Fibroblast of lung (primary cell): ENCODE results near the gene LAP3. TPM values are rescaled to one million over a fixed set of nuclear protein-coding genes. Genes with fewer than 3 reads are reported as not detected.

Experiments
- DNase-seq, 2 donors: peaks; one replicate each; pipeline versions ENCODE4 v3.0.0 to v3.0.0-alpha.2; 2010; ENCODE audit warnings: low read depth in 2 of 2
- H2AFZ ChIP-seq: 2 replicates; pipeline ENCODE4 v1.5.1; 2012; ENCODE audit warnings: low read length, control low read depth, inconsistent platforms
- H3K27ac ChIP-seq: 2 replicates; pipeline ENCODE4 v1.5.1; 2011; ENCODE audit warnings: low read length, control low read depth; ENCODE audit not compliant: insufficient read depth
- H3K27me3 ChIP-seq: 2 replicates; pipeline ENCODE4 v1.5.1; 2011; ENCODE audit warnings: mild to moderate bottlenecking, low read length; ENCODE audit not compliant: control insufficient read depth, insufficient read depth
- H3K36me3 ChIP-seq: 2 replicates; pipeline ENCODE4 v1.5.1; 2011; ENCODE audit warnings: low read length; ENCODE audit not compliant: control insufficient read depth, insufficient read depth
- H3K4me1 ChIP-seq: 2 replicates; pipeline ENCODE4 v1.5.1; 2011; ENCODE audit warnings: low read length; ENCODE audit not compliant: control insufficient read depth, insufficient read depth; ENCODE audit errors: extremely low read depth
- H3K4me2 ChIP-seq: 2 replicates; pipeline ENCODE4 v1.5.1; 2011; ENCODE audit warnings: low read length, control low read depth; ENCODE audit not compliant: insufficient read depth; ENCODE audit errors: extremely low read depth
- H3K4me3 ChIP-seq, 4 experiments: fragments of 200-600 bp in 1 of 4; sonication (generic) in 1 of 4; replicated peaks in 1 of 4; 2 replicates each; pipeline ENCODE4 v1.5.1; 2011 to 2016; ENCODE audit warnings: low read length in 4 of 4, low read depth in 3 of 4, mild to moderate bottlenecking in 3 of 4, control low read depth in 2 of 4, inconsistent platforms in 1 of 4, mixed read lengths in 1 of 4; ENCODE audit not compliant: insufficient read depth in 1 of 4; ENCODE audit errors: control extremely low read depth in 1 of 4
- H3K79me2 ChIP-seq: 2 replicates; pipeline ENCODE4 v1.5.1; 2012; ENCODE audit warnings: mild to moderate bottlenecking, low read length, inconsistent platforms; ENCODE audit not compliant: control insufficient read depth, insufficient read depth
- H3K9ac ChIP-seq: 2 replicates; pipeline ENCODE4 v1.5.1; 2011; ENCODE audit warnings: mild to moderate bottlenecking, low read length, control low read depth; ENCODE audit not compliant: insufficient read depth
- H3K9me3 ChIP-seq: 2 replicates; pipeline ENCODE4 v1.5.1; 2012; ENCODE audit warnings: low read depth, low read length; ENCODE audit not compliant: control insufficient read depth, insufficient read depth
- H4K20me1 ChIP-seq: 2 replicates; pipeline ENCODE4 v1.5.1; 2011; ENCODE audit warnings: low read length; ENCODE audit not compliant: control insufficient read depth, insufficient read depth; ENCODE audit errors: extremely low read depth
- CTCF ChIP-seq, 2 donors: IDR thresholded peaks in 1 of 2; conservative IDR thresholded peaks in 1 of 2; 1 replicate in 1 of 2; 2 replicates in 1 of 2; pipeline ENCODE4 v1.5.1; 2011 to 2012; ENCODE audit warnings: low read length in 2 of 2, control low read depth in 1 of 2, inconsistent platforms in 1 of 2, low read depth in 1 of 2, mild to moderate bottlenecking in 1 of 2
- EZH2 ChIP-seq: IDR thresholded peaks from 2 replicates; pipeline ENCODE4 v1.5.1; 2012; ENCODE audit warnings: low read length, control low read depth, mild to moderate bottlenecking; ENCODE audit errors: missing control alignments
- polyA plus RNA-seq, 2 donors: library from polyadenylated mRNA; depleted of rRNA in 1 of 2; stranded (reverse) in 1 of 2; unstranded in 1 of 2; fragments of >200 nt; gene quantifications; 2 replicates each; pipeline ENCODE4 v1.2.1, GENCODE V29; 2011 to 2012; ENCODE audit warnings: missing spikeins in 1 of 2
- total RNA-seq: library from RNA; depleted of rRNA; stranded (reverse); fragments of >200 nt; gene quantifications from 2 replicates; pipeline ENCODE4 v1.2.1, GENCODE V29; 2014

LAP3 gene
- total and polyA plus RNA-seq, 2 donors (not counting 1 experiment from before 2014, with no cell fraction given) = 80.8 to 116 TPM

DNA sequence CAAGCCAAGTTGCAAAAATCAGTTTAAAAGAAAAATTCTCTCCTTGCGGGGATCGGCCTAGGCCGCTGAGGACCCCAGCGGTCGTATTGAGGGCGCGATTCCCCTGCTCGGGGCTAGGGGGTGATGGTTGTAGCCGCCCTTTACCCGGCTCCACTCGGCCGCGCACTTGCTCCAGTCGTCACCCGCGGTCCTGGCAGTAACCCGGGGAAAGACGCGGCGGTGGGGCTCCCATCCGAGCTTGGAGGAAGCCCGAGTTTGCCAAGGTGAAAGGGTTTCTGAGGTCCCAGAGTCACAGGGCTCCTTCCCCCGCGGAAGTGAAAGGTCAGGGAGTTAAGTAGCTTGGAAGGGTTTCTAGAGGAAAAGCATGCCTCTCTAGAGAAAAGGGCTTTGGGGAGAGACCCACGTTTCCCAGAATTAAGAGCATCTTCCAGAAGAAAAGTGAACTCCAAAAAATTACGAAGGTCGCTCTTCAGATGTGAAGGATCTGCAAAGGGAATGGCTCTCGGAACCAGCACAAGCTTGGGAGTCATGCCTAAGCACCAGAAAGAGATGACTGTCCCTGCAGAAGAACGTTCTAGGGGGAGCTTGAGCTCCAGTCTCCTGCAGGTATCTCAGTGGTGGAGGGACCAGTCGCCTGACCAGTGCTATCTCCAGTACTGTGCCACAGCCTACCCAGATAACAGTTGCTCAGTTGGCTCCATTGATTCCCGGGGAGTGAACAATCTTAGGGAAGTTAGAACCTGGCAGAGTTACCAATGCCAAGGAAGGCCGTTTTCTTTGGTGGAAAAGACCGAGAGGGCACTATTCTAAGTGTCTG lies 875 bp downstream of the LAP3 start:
- H3K4me3 ChIP-seq = peak overlapping the region; percentile 77 to 95 (median 90)
- TF ChIP-seq CTCF (conservative IDR thresholded peaks at IDR 0.05 in 1 of 2, IDR thresholded peaks at IDR 0.05 in 1 of 2; ENCODE audit: low read depth in 1 of 2, low read length in 2 of 2) (peak in 1 of 2 donors; percentile 13), EZH2 (no peak)

DNA sequence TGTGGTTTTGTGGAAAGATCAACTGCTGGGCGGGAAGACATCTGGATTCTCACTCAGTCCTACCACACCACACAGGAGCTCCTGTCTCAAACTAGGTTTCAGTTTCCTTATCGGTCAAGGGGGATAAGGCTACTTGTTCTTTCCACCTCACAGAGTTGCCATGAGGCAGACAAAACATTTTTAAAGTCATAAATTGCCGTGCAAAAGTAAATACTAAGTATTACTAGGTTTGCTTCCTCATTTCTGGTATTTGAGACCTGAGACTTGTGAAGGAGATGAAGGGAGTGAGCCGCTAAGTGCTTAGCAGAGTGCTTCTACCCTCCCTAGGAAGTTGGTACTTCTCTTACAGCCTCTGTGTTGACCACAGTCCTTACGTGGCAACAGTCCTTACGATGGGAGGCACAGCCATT lies 1.5 kb downstream of the LAP3 start:
- peak overlapping the region; percentile 99 for H3K4me2 ChIP-seq
- H4K20me1 ChIP-seq = no peaks in the 10 kb centered on the region
- no peaks in the 10 kb centered on the region for H3K27me3 ChIP-seq
- TF ChIP-seq CTCF (conservative IDR thresholded peaks at IDR 0.05 in 1 of 2, IDR thresholded peaks at IDR 0.05 in 1 of 2; ENCODE audit: low read depth in 1 of 2, low read length in 2 of 2) = no peak
- no peak for TF ChIP-seq EZH2
- H2AFZ ChIP-seq = peak overlapping the region; percentile 75
- H3K9me3 ChIP-seq = no peaks in the 10 kb centered on the region
- H3K4me1 ChIP-seq = peaks cover 2% of the 10 kb centered on the region
- peak overlapping the region; percentile 88 for H3K27ac ChIP-seq
- H3K9ac ChIP-seq = no peak overlapping the region
- peaks cover 2% of the 10 kb centered on the region for H3K36me3 ChIP-seq
- peak in 1 of 2 donors; percentile 9 for DNase-seq
- peak overlapping the region; percentile 77 to 95 (median 90) for H3K4me3 ChIP-seq
- H3K79me2 ChIP-seq = peaks cover 12% of the 10 kb centered on the region

More for the DNA sequence above, 875 bp downstream of the LAP3 start:
- peaks cover 2% of the 10 kb centered on the region for H3K36me3 ChIP-seq
- no peaks in the 10 kb centered on the region for H3K27me3 ChIP-seq
- peaks cover 12% of the 10 kb centered on the region for H3K79me2 ChIP-seq
- peak overlapping the region; percentile 99 for H3K4me2 ChIP-seq
- peaks cover 2% of the 10 kb centered on the region for H3K4me1 ChIP-seq
- H4K20me1 ChIP-seq = no peaks in the 10 kb centered on the region
- H2AFZ ChIP-seq = peak overlapping the region; percentile 75
- peak overlapping the region; percentile 83 for H3K9ac ChIP-seq
- no peaks in the 10 kb centered on the region for H3K9me3 ChIP-seq
- peak overlapping the region; percentile 88 for H3K27ac ChIP-seq
- peak; percentile 20 to 23 for DNase-seq

- no peak overlapping the region for H3K27ac ChIP-seq
Measured at GRCh38 chr4:17580969-17581368, 4.0 kb downstream of the LAP3 start.

More at GRCh38 chr4:17580969-17581368, 4.0 kb downstream of the LAP3 start:
- Histone ChIP-seq H3K9me3 (no peaks in the 10 kb centered on the region), H3K36me3 (peaks cover 7% of the 10 kb centered on the region), H3K27me3 (no peaks in the 10 kb centered on the region), H2AFZ (no peak overlapping the region), H3K9ac (no peak overlapping the region), H3K79me2 (peaks cover 12% of the 10 kb centered on the region), H4K20me1 (no peaks in the 10 kb centered on the region), H3K4me2 (no peak overlapping the region), H3K4me1 (peaks cover 2% of the 10 kb centered on the region), H3K4me3 (no peak overlapping the region)
- TF ChIP-seq EZH2 (no peak), CTCF (conservative IDR thresholded peaks at IDR 0.05 in 1 of 2, IDR thresholded peaks at IDR 0.05 in 1 of 2; ENCODE audit: low read depth in 1 of 2, low read length in 2 of 2) (no peak)
- DNase-seq = peak; percentile 28 to 88
